ENCODE measurements around the gene IL1R2. TPM values are rescaled to one million over a fixed set of nuclear protein-coding genes. Genes with fewer than 3 reads are reported as not detected.
"Not testable (repeated sequence)": the region's sequence is repeated elsewhere in the genome, so short reads cannot be mapped to it uniquely, and the experiment has no call there.

The IL1R2 gene
- polyA plus RNA-seq, 2 donors: 67.2 to 67.4 TPM

DNA sequence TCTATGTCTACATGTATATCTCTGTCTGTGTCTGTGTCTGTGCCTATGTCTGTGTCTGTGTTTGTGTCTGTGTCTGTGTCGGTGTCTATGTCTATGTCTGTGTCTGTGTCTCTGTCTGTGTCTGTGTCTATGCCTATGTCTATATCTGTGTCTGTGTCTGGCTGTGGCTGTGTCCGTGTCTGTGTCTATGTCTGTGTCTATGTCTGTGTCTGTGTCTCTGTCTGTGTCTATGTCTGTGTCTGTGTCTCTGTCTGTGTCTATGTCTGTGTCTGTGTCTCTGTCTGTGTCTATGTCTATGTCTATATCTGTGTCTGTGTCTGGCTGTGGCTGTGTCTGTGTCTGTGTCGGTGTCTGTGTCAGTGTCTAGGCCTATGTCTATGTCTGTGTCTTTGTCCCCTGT, 11.1 kb downstream of the IL1R2 start:
- H3K27ac ChIP-seq (ENCODE audit: low read depth in 2 of 2, low read length in 1 of 2); H3K4me3 ChIP-seq (ENCODE audit: low read depth in 1 of 2, low read length in 2 of 2); H3K27me3 ChIP-seq (ENCODE audit: control insufficient read depth in 1 of 2, insufficient read depth in 2 of 2, low read length in 2 of 2); H3K9me3 ChIP-seq (ENCODE audit: control insufficient read depth in 2 of 2, insufficient read depth in 1 of 2, low read depth in 1 of 2, low read length in 1 of 2); H3K36me3 ChIP-seq (ENCODE audit: control insufficient read depth in 2 of 2, insufficient read depth in 2 of 2, low read length in 1 of 2): not testable (repeated sequence)
- 92 to 97% methylated on average over 3 of the region's 3 CpGs for WGBS, 2 donors
- peaks cover 0 to 13% of the 10 kb centered on the region in 2 donors for H3K4me1 ChIP-seq (ENCODE audit: control insufficient read depth in 2 of 2, insufficient read depth in 2 of 2, low read length in 1 of 2)

DNA sequence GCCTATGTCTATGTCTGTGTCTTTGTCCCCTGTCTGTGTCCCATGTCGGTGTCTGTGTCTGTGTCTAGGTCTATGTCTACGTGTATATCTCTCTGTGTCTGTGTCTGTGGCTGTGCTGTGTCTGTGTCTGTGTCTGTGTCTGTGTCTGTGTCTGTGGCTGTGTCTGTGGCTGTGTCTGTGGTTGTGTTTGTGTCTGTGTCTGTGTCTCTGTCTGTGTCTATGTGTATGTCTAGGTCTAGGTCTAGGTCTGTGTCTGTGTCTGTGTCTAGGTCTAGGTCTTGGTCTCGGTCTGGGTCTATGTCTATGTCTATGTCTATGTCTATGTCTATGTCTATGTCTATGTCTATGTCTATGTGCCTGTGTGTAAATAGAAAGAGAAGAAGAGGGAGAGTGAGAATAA, 11.9 kb downstream of the IL1R2 start:
- WGBS, 2 donors: 91 to 97% methylated on average over 3 of the region's 3 CpGs
- Histone ChIP-seq H3K27me3 (ENCODE audit: control insufficient read depth in 1 of 2, insufficient read depth in 2 of 2, low read length in 2 of 2) (no peaks in the 10 kb centered on the region), H3K9me3 (ENCODE audit: control insufficient read depth in 2 of 2, insufficient read depth in 1 of 2, low read depth in 1 of 2, low read length in 1 of 2) (no peaks in the 10 kb centered on the region), H3K36me3 (ENCODE audit: control insufficient read depth in 2 of 2, insufficient read depth in 2 of 2, low read length in 1 of 2) (peaks cover 0 to 2% of the 10 kb centered on the region in 2 donors), H3K27ac (ENCODE audit: low read depth in 2 of 2, low read length in 1 of 2) (no peak overlapping the region), H3K4me3 (ENCODE audit: low read depth in 1 of 2, low read length in 2 of 2) (no peak overlapping the region), H3K4me1 (ENCODE audit: control insufficient read depth in 2 of 2, insufficient read depth in 2 of 2, low read length in 1 of 2) (peaks cover 0 to 10% of the 10 kb centered on the region in 2 donors)

DNA sequence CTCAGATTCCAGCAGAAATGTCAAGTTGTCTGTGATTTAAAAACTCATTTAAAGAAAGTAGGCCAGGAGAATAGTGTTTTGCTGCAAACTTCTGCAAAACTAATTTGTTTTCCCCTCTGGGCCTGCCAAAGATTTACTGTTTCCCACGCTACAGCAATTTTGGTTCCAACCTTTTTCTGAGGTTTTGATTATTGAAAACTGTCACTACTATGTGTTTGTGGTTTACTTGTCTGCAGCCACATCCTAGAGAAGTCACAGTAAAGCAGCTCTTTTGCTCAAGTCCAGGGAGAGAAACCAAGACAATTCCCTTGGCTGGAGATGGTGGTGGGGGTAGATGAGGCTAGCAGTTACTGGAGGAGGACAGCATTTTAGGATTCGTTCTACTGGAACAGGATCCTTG, 12.8 kb downstream of the IL1R2 start:
- no peak overlapping the region for H3K27ac ChIP-seq (ENCODE audit: low read depth in 2 of 2, low read length in 1 of 2)
- no peaks in the 10 kb centered on the region for H3K27me3 ChIP-seq (ENCODE audit: control insufficient read depth in 1 of 2, insufficient read depth in 2 of 2, low read length in 2 of 2)
- WGBS, 2 donors: 44 to 48% methylated on average over 2 of the region's 2 CpGs
- H3K4me1 ChIP-seq (ENCODE audit: control insufficient read depth in 2 of 2, insufficient read depth in 2 of 2, low read length in 1 of 2): peaks cover 0 to 10% of the 10 kb centered on the region in 2 donors
- H3K36me3 ChIP-seq (ENCODE audit: control insufficient read depth in 2 of 2, insufficient read depth in 2 of 2, low read length in 1 of 2): peaks cover 0 to 2% of the 10 kb centered on the region in 2 donors
- no peak overlapping the region for H3K4me3 ChIP-seq (ENCODE audit: low read depth in 1 of 2, low read length in 2 of 2)
- H3K9me3 ChIP-seq (ENCODE audit: control insufficient read depth in 2 of 2, insufficient read depth in 1 of 2, low read depth in 1 of 2, low read length in 1 of 2): no peaks in the 10 kb centered on the region

DNA sequence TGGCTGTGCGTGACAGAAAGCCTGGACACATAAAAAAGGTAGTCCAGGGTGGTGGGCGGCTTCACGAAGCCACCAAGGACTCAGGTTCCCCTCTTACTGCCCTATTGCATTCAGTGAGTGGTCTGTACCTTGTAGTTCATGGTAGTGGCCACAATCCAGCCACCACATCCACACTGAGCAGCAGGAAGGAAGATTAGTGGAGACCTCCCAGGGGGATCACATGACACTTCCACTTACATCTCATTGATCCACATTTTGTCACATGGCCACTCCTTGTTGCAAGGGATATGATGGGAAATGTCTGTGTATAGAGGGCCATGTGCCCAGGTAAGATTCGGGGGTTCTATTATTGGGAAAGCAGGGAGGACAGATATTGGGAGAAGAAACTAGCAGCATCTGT, 13.7 kb downstream of the IL1R2 start:
- Histone ChIP-seq H3K4me1 (ENCODE audit: control insufficient read depth in 2 of 2, insufficient read depth in 2 of 2, low read length in 1 of 2) (peaks cover 0 to 10% of the 10 kb centered on the region in 2 donors), H3K9me3 (ENCODE audit: control insufficient read depth in 2 of 2, insufficient read depth in 1 of 2, low read depth in 1 of 2, low read length in 1 of 2) (no peaks in the 10 kb centered on the region), H3K4me3 (ENCODE audit: low read depth in 1 of 2, low read length in 2 of 2) (no peak overlapping the region), H3K27ac (ENCODE audit: low read depth in 2 of 2, low read length in 1 of 2) (no peak overlapping the region), H3K36me3 (ENCODE audit: control insufficient read depth in 2 of 2, insufficient read depth in 2 of 2, low read length in 1 of 2) (peaks cover 0 to 2% of the 10 kb centered on the region in 2 donors), H3K27me3 (ENCODE audit: control insufficient read depth in 1 of 2, insufficient read depth in 2 of 2, low read length in 2 of 2) (no peaks in the 10 kb centered on the region)
- WGBS, 2 donors: 84 to 89% methylated on average over 4 of the region's 4 CpGs

DNA sequence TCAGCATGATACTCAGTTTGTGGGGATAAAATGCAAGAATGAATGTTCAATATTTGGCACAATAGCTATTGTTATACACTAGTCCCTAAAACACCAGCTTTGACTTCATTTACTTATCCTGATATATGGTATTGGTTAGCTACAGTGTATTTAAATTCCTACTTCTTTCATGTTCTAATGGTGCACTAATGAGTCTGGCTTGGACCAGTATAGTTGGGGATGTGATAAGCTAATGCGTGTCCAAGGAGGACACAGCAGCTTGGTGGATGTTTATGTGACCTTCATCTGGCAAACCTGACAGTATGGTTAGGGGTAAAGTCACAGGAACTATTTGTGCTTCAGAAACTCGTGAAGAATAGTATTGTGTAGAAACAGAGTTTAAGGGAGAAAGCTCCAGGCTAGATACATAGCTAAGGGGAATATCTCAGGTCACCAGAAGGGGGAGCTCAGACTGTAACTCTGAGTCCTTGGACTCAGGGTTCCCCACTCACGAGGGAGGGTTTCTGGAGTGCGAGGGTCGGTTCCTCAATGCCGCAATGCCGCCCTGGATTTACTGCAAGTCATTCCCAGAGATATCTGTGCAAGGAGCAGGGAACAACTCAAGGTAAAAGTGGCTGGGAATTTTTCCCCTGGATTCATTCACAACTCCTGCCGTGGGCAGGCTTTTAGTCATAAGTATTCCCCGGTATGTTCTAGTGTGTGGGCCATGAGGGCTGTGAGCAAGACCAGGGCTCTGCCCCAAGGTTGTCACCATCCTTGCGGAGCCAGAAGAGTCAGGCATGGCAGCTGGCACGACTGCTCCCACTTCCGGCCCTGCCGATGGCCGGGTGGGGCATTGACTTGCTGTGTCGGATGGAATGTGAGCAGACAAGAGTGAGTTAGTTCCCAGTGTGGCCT, 14.5 kb downstream of the IL1R2 start:
- Histone ChIP-seq H3K36me3 (ENCODE audit: control insufficient read depth in 2 of 2, insufficient read depth in 2 of 2, low read length in 1 of 2) (peaks cover 0 to 2% of the 10 kb centered on the region in 2 donors), H3K9me3 (ENCODE audit: control insufficient read depth in 2 of 2, insufficient read depth in 1 of 2, low read depth in 1 of 2, low read length in 1 of 2) (no peaks in the 10 kb centered on the region), H3K4me1 (ENCODE audit: control insufficient read depth in 2 of 2, insufficient read depth in 2 of 2, low read length in 1 of 2) (peaks cover 0 to 10% of the 10 kb centered on the region in 2 donors), H3K4me3 (ENCODE audit: low read depth in 1 of 2, low read length in 2 of 2) (no peak overlapping the region), H3K27me3 (ENCODE audit: control insufficient read depth in 1 of 2, insufficient read depth in 2 of 2, low read length in 2 of 2) (no peaks in the 10 kb centered on the region), H3K27ac (ENCODE audit: low read depth in 2 of 2, low read length in 1 of 2) (peak overlapping the region in 1 of 2 donors; percentile 3)
- WGBS, 2 donors: 50 to 52% methylated on average over 15 of the region's 15 CpGs

DNA sequence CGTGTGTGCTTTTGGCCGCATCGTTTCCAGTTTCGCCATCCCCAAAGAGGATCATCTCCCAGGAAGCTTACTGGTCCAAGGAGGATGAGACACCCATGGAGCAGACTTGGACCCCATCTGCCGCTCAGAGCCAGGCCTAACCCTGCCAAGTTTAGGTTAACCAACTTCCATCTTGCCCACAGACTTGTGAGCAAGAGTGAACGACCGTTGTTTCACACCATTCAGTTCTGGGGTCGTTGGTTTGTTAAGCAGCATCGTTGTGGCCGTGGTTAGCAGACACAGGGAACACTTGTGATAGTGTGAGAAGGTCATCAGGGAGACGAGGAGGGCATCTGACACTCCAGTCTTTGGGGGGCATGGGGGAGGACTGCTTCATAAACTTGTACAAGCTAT, 15.1 kb downstream of the IL1R2 start:
- peak overlapping the region in 1 of 2 donors; percentile 33 for H3K27ac ChIP-seq (ENCODE audit: low read depth in 2 of 2, low read length in 1 of 2)
- no peaks in the 10 kb centered on the region for H3K9me3 ChIP-seq (ENCODE audit: control insufficient read depth in 2 of 2, insufficient read depth in 1 of 2, low read depth in 1 of 2, low read length in 1 of 2)
- H3K27me3 ChIP-seq (ENCODE audit: control insufficient read depth in 1 of 2, insufficient read depth in 2 of 2, low read length in 2 of 2): no peaks in the 10 kb centered on the region
- peaks cover 0 to 2% of the 10 kb centered on the region in 2 donors for H3K36me3 ChIP-seq (ENCODE audit: control insufficient read depth in 2 of 2, insufficient read depth in 2 of 2, low read length in 1 of 2)
- peaks cover 0 to 10% of the 10 kb centered on the region in 2 donors for H3K4me1 ChIP-seq (ENCODE audit: control insufficient read depth in 2 of 2, insufficient read depth in 2 of 2, low read length in 1 of 2)
- WGBS, 2 donors: 69% methylated on average over 11 of the region's 11 CpGs
- H3K4me3 ChIP-seq (ENCODE audit: low read depth in 1 of 2, low read length in 2 of 2): no peak overlapping the region

DNA sequence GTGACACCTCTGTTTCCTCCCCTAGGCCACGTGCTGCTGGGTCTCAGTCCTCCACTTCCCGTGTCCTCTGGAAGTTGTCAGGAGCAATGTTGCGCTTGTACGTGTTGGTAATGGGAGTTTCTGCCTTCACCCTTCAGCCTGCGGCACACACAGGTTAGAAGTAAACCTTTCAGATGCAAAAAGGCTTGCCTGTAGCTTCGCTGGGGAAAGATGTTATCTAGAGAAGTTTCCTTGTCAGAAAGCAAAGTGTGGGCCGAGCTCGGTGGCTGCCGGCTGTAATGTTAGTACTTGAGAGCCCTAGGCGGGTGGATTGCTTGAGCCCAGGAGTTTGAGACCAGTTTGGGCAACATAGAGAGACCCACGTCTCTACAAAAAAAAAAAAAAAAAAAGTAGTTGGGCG, 16.7 kb downstream of the IL1R2 start:
- 88 to 90% methylated on average over 12 of the region's 12 CpGs for WGBS, 2 donors
- Histone ChIP-seq H3K9me3 (ENCODE audit: control insufficient read depth in 2 of 2, insufficient read depth in 1 of 2, low read depth in 1 of 2, low read length in 1 of 2) (peaks cover 0 to under 1% of the 10 kb centered on the region in 2 donors), H3K36me3 (ENCODE audit: control insufficient read depth in 2 of 2, insufficient read depth in 2 of 2, low read length in 1 of 2) (no peaks in the 10 kb centered on the region), H3K4me3 (ENCODE audit: low read depth in 1 of 2, low read length in 2 of 2) (no peak overlapping the region), H3K4me1 (ENCODE audit: control insufficient read depth in 2 of 2, insufficient read depth in 2 of 2, low read length in 1 of 2) (peaks cover 0 to 8% of the 10 kb centered on the region in 2 donors), H3K27me3 (ENCODE audit: control insufficient read depth in 1 of 2, insufficient read depth in 2 of 2, low read length in 2 of 2) (no peaks in the 10 kb centered on the region), H3K27ac (ENCODE audit: low read depth in 2 of 2, low read length in 1 of 2) (no peak overlapping the region)

DNA sequence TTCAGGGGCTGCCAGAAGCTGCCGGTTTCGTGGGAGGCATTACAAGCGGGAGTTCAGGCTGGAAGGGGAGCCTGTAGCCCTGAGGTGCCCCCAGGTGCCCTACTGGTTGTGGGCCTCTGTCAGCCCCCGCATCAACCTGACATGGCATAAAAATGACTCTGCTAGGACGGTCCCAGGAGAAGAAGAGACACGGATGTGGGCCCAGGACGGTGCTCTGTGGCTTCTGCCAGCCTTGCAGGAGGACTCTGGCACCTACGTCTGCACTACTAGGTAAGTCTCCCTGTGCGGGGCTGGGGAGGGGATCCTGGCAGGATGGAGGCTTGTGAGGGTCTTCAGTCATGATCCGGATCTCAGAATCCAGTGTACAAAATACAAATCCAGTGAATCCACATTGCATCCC, 17.8 kb downstream of the IL1R2 start:
- H3K27me3 ChIP-seq (ENCODE audit: control insufficient read depth in 1 of 2, insufficient read depth in 2 of 2, low read length in 2 of 2): no peaks in the 10 kb centered on the region
- peaks cover 0 to 8% of the 10 kb centered on the region in 2 donors for H3K4me1 ChIP-seq (ENCODE audit: control insufficient read depth in 2 of 2, insufficient read depth in 2 of 2, low read length in 1 of 2)
- 93% methylated on average over 10 of the region's 10 CpGs for WGBS, 2 donors
- H3K9me3 ChIP-seq (ENCODE audit: control insufficient read depth in 2 of 2, insufficient read depth in 1 of 2, low read depth in 1 of 2, low read length in 1 of 2): peaks cover 0 to 4% of the 10 kb centered on the region in 2 donors
- H3K27ac ChIP-seq (ENCODE audit: low read depth in 2 of 2, low read length in 1 of 2): no peak overlapping the region
- H3K36me3 ChIP-seq (ENCODE audit: control insufficient read depth in 2 of 2, insufficient read depth in 2 of 2, low read length in 1 of 2): no peaks in the 10 kb centered on the region
- no peak overlapping the region for H3K4me3 ChIP-seq (ENCODE audit: low read depth in 1 of 2, low read length in 2 of 2)

DNA sequence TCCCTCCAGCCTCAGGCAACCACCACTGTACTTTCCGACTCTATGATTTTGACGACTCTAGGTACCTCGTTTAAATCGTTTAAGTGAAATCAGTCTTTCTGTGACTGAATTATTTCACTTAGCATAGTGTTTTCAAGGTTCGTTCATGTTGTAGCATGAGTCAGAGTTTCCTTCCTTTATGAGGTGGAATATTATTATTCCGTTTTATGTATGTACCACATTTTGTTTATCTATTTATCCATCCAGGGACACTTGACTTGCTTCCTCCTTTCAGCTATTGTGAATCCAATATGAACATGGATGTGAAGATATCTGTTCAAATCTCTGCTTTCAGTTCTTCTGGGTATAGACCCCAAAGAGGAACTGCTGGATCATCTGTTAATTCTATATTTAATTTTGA, 19.1 kb downstream of the IL1R2 start:
- Histone ChIP-seq H3K27ac (ENCODE audit: low read depth in 2 of 2, low read length in 1 of 2) (no peak overlapping the region), H3K4me3 (ENCODE audit: low read depth in 1 of 2, low read length in 2 of 2) (no peak overlapping the region), H3K9me3 (ENCODE audit: control insufficient read depth in 2 of 2, insufficient read depth in 1 of 2, low read depth in 1 of 2, low read length in 1 of 2) (peaks cover 0 to 4% of the 10 kb centered on the region in 2 donors), H3K4me1 (ENCODE audit: control insufficient read depth in 2 of 2, insufficient read depth in 2 of 2, low read length in 1 of 2) (peaks cover 0 to 8% of the 10 kb centered on the region in 2 donors), H3K36me3 (ENCODE audit: control insufficient read depth in 2 of 2, insufficient read depth in 2 of 2, low read length in 1 of 2) (no peaks in the 10 kb centered on the region), H3K27me3 (ENCODE audit: control insufficient read depth in 1 of 2, insufficient read depth in 2 of 2, low read length in 2 of 2) (no peaks in the 10 kb centered on the region)
- 59 to 61% methylated on average over 6 of the region's 6 CpGs for WGBS, 2 donors

All from esophagus (tissue), 2 donors.